Kidney (tissue), 14 donors: ENCODE data around the gene LRRC2. TPM values are rescaled to one million over a fixed set of nuclear protein-coding genes. Genes with fewer than 3 reads are reported as not detected.

Experiments
- DNase-seq, 5 donors: peaks; one replicate each; pipeline ENCODE4 v3.0.0-alpha.2; 2013 to 2020
- FAIRE-seq: peaks from 2 replicates; lab custom pipeline; 2012; peaks lifted over from hg19 to GRCh38; lab: Jason Lieb, UNC
- H3K27ac ChIP-seq, 2 donors: one replicate each; pipeline ENCODE4 v1.7.0; 2013; ENCODE audit warnings: low read depth in 2 of 2, low read length in 2 of 2, inconsistent platforms in 1 of 2
- H3K27me3 ChIP-seq: one replicate; pipeline ENCODE4 v1.7.1; 2013; ENCODE audit warnings: low read length, inconsistent platforms; ENCODE audit not compliant: control insufficient read depth, insufficient read depth
- H3K36me3 ChIP-seq, 3 donors: one replicate each; pipeline versions ENCODE4 v1.7.0 to v1.7.1; 2013; ENCODE audit warnings: low read length in 3 of 3, control low read depth in 1 of 3, inconsistent platforms in 1 of 3; ENCODE audit not compliant: insufficient read depth in 3 of 3, control insufficient read depth in 2 of 3
- H3K4me1 ChIP-seq, 3 donors: one replicate each; pipeline versions ENCODE4 v1.7.0 to v1.7.1; 2013; ENCODE audit warnings: low read length in 3 of 3, inconsistent platforms in 1 of 3, low read depth in 1 of 3; ENCODE audit not compliant: control insufficient read depth in 2 of 3, insufficient read depth in 2 of 3
- H3K4me3 ChIP-seq, 3 donors: one replicate each; pipeline versions ENCODE4 v1.7.0 to v1.8.1; 2013; ENCODE audit warnings: low read length in 3 of 3, control low read depth in 1 of 3, inconsistent platforms in 1 of 3
- H3K9ac ChIP-seq, 3 donors: one replicate each; pipeline versions ENCODE4 v1.7.0 to v1.7.1; 2013; ENCODE audit warnings: low read length in 3 of 3, control low read depth in 1 of 3, inconsistent platforms in 1 of 3
- H3K9me3 ChIP-seq, 3 donors: one replicate each; pipeline versions ENCODE4 v1.7.0 to v1.7.1; 2013; ENCODE audit warnings: low read length in 3 of 3, control low read depth in 1 of 3, inconsistent platforms in 1 of 3; ENCODE audit not compliant: control insufficient read depth in 2 of 3, insufficient read depth in 1 of 3
- intact Hi-C: fragments of 100-400 bp; cut with DNase I; formaldehyde crosslinking; loops from one replicate; pipeline ENCODE4 v1.11.1; 2022
- polyA plus RNA-seq: library from polyadenylated mRNA; stranded (reverse); fragments of 350-450 nt; fragmentation: Illumina TruSeq; extraction: RNeasy Lipid Tissue Mini Kit (QIAGEN cat#74804); gene quantifications from one replicate; pipeline ENCODE4 v1.2.3, GENCODE V29; 2014; ENCODE audit warnings: low read depth, low replicate concordance; ENCODE audit not compliant: insufficient read depth
- total RNA-seq: library from RNA; stranded (reverse); fragmentation: NEBNext Ultra II Directional; extraction: Animal tissue kit (Norgen Biotek cat#: 25700); gene quantifications from one replicate; pipeline ENCODE4 v1.2.1, GENCODE V29; 2021
- TF ChIP-seq, protein P1 (sequence below): IDR thresholded peaks from 3 replicates; pipeline ENCODE4 v1.5.1; 2012; ENCODE audit warnings: mild to moderate bottlenecking, moderate library complexity, borderline replicate concordance; ENCODE audit not compliant: insufficient read depth; ENCODE audit errors: extremely low read depth
- donor health status: control.
- donor health status: control.
- donor health status: control.
- donor health status: control.
- donor health status: control.
- donor health status: DM: yes; HTN: yes; CAD: no.
- donor health status: Normal renal cell carcinoma (clear cell type).

LRRC2 gene
- total and polyA plus RNA-seq, 2 donors from 2014 or later = 3.4 to 7.5 TPM

DNA sequence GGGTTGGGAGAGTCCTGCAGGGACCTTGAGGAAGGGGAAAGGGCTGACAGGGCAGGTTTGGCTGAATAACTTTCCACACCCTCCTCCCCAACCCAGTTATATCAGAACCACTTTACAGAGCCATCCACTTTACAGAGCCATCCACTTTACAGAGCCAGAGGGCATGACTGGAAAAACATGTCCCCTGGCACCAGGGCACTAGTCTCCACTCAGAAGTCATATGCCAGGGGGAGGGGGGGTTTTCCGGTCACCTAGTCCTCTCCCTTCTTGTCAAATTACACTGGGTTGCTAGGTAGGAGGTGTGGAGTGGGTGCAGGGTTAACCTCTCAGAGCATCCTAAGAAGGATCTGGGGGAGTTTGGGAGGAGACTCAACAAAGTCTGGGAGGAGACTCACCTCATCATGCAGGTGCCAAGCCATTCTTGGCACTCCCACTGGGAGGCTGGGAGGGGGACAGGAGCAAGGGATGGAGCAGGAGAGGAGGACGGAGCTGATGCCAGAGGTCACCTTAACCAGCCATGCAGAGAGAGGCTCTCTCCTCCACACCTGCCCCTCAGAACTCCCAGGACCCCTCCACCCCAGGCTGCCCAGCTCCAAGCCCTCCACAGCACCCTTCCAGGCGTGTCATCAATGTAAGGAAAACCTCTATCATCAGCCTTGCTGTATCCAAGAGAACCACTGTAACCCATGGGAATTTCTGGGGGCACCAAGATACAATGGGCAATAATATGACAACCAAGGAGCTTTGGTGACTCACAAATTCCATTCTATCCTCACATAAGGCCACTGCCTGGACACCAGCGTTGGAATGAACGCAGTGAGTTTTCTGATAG lies 1.7 kb downstream of the LRRC2 start:
- TF ChIP-seq, protein P1, sequence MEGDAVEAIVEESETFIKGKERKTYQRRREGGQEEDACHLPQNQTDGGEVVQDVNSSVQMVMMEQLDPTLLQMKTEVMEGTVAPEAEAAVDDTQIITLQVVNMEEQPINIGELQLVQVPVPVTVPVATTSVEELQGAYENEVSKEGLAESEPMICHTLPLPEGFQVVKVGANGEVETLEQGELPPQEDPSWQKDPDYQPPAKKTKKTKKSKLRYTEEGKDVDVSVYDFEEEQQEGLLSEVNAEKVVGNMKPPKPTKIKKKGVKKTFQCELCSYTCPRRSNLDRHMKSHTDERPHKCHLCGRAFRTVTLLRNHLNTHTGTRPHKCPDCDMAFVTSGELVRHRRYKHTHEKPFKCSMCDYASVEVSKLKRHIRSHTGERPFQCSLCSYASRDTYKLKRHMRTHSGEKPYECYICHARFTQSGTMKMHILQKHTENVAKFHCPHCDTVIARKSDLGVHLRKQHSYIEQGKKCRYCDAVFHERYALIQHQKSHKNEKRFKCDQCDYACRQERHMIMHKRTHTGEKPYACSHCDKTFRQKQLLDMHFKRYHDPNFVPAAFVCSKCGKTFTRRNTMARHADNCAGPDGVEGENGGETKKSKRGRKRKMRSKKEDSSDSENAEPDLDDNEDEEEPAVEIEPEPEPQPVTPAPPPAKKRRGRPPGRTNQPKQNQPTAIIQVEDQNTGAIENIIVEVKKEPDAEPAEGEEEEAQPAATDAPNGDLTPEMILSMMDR = no peak
- peaks cover 0 to 4% (median 2%) of the 10 kb centered on the region in 3 donors for H3K4me1 ChIP-seq
- no peaks in the 10 kb centered on the region for H3K27me3 ChIP-seq
- H3K4me3 ChIP-seq = no peak overlapping the region
- intact Hi-C loops = no loop called here
- H3K9me3 ChIP-seq = peaks cover 0 to 1% (median 0%) of the 10 kb centered on the region in 3 donors
- no peaks in the 10 kb centered on the region for H3K36me3 ChIP-seq
- no peak for FAIRE-seq
- H3K9ac ChIP-seq = no peak overlapping the region
- no peak overlapping the region for H3K27ac ChIP-seq
- DNase-seq = peak in 1 of 5 donors; percentile 50

DNA sequence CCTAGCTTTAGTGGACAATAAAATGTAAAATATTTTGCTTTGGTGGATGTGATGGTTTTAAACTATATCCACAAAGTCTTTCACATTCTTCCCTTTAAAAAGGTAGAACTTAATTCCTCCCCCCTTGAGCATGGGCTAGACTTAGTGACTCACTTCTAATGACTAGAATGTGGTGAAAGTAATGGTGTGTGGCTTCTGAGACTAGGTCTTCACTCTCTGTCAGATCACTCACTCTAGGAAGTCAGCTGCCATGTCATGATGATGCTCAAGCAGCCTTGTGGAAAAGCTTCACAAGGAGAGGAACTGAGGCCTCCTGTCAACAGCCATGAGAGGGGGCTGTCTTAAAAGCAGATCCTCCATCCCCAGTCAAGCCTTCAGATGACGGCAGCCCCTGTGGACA lies 4.2 kb downstream of the LRRC2 start:
- TF ChIP-seq, protein P1 = no peak
- intact Hi-C loops = no loop called here
- no peaks in the 10 kb centered on the region for H3K36me3 ChIP-seq
- FAIRE-seq = no peak
- H3K4me1 ChIP-seq = peaks cover 0 to 9% (median 4%) of the 10 kb centered on the region in 3 donors
- H3K9me3 ChIP-seq = no peaks in the 10 kb centered on the region
- no peak overlapping the region for H3K9ac ChIP-seq
- no peak for DNase-seq
- no peak overlapping the region for H3K4me3 ChIP-seq
- H3K27ac ChIP-seq = no peak overlapping the region
- H3K27me3 ChIP-seq = no peaks in the 10 kb centered on the region

DNA sequence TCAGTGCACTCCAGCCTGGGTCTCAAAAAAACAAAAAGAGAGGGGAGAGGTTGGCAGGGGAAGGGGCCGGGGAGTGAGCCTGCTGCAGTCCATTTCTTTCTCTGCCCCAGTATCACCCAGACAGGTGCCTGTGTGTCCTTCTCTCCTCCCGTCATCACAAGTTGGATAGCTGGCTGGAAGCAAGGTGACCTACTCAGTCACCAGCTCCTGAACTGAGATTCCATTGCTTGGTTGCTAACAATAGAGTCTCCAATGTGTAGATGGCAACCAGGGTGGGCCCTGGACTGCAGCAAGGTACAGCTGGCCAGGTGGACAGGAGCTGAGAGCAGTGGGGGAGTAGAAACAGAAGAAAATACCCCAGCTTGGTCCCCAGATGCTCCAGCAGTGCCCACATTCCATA lies 4.6 kb downstream of the LRRC2 start:
- H3K4me1 ChIP-seq = peaks cover 0 to 9% (median 4%) of the 10 kb centered on the region in 3 donors
- no peaks in the 10 kb centered on the region for H3K9me3 ChIP-seq
- no peak overlapping the region for H3K4me3 ChIP-seq
- no peak overlapping the region for H3K9ac ChIP-seq
- H3K27me3 ChIP-seq = no peaks in the 10 kb centered on the region
- DNase-seq (no peak), FAIRE-seq (no peak)
- intact Hi-C loops = no loop called here
- H3K27ac ChIP-seq = no peak overlapping the region
- TF ChIP-seq, protein P1 = no peak
- no peaks in the 10 kb centered on the region for H3K36me3 ChIP-seq
